ENCODE measurements around the gene RBPJL. TPM values are rescaled to one million over a fixed set of nuclear protein-coding genes. Genes with fewer than 3 reads are reported as not detected.

The RBPJL gene
- total RNA-seq, 1 experiment from 2014 or later, result not detected

DNA sequence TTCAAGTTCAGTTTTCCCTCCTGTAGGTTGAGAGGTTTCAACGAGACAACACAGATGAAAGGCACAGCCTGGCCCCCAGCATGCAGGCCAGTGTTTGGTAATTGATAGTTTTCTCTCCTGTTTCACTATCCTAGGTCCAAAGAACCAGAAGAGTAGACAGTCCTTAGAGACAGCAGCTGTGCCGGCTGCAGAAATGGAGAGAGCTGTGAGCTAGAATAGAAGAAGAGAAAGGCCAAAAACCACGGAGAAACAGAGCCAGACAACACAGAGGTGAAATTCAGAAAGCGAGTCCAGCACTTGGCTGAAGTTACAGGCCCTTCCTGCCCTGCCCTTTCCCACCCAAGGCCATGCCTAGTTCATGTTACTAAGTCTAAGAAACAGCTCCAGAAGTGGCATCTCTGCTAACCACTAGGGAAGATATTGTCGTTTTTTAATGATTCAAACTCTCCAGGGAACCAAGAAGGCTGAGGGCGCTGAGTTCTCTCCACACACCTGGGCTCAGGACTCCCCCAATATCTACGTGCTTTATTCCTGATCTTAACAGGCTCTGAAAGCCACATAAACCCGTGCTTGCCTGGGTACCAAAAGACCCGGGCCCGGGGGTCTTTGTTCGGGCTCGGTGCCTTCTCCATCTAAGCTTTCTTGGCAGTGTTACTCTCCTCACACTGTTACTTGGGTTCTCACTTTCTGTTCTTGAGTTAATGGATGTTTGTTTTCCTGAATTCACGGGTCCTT is 16.5 kb upstream of the RBPJL start:
- Mint-ChIP-seq H3K27me3 (ENCODE audit: unreplicated experiment) (peaks cover 35% of the 10 kb centered on the region), H3K27ac (ENCODE audit: unreplicated experiment) (peak overlapping the region; percentile 50)
- no TSS peak for BruUV-seq (replicated peaks)

DNA sequence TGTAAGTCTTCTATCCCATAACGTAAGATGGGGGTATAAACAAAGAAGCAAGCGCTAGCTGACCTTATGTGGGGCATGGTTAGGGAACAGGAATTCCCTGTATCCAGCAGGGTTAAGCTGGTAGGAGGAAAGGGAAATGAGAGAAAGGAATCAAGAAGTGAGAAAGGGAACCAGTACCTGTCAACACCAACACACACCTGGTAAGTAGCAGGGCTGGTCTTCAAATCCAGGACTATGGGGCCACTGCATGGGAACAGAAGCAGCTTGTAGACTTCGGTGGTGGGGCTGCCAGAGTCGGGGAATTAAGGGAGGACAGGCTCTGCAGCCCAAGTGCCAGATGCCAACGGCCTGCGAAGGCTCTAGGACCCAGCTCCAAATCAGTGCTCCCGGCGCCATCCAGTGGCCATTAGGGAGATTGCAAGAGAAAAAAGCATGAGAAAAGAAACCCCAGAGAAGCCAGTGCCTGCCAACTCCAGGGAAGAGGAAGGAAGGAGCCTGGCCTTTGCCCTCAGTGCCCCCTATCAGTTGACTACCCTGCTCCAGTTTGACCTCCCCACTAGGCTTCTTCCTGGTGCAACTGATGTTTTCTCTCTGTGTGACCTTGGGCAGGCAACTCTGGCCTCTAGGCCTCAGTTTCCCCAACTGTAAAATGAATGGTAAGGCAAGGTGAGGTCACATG is 15.8 kb upstream of the RBPJL start:
- peaks cover 17% of the 10 kb centered on the region for H3K4me1 Mint-ChIP-seq (ENCODE audit: low read depth, unreplicated experiment)
- no peak overlapping the region for H3K4me3 Mint-ChIP-seq (ENCODE audit: low read depth, unreplicated experiment)
- H3K27me3 Mint-ChIP-seq (ENCODE audit: unreplicated experiment), result peaks cover 35% of the 10 kb centered on the region
- CTCF ChIA-PET, result interaction anchor here (0.6 to 4.7 kb wide), 20 partner anchors 9 to 280 kb away, joined by 3 to 27 read pairs (median 6); partner anchors contain the start of genes SLPI and WFDC12
- H3K27ac Mint-ChIP-seq (ENCODE audit: unreplicated experiment), result peak overlapping the region; percentile 50
- peaks cover 15% of the 10 kb centered on the region for H3K36me3 Mint-ChIP-seq (ENCODE audit: insufficient read depth, unreplicated experiment)
- TF ChIP-seq, protein P1, sequence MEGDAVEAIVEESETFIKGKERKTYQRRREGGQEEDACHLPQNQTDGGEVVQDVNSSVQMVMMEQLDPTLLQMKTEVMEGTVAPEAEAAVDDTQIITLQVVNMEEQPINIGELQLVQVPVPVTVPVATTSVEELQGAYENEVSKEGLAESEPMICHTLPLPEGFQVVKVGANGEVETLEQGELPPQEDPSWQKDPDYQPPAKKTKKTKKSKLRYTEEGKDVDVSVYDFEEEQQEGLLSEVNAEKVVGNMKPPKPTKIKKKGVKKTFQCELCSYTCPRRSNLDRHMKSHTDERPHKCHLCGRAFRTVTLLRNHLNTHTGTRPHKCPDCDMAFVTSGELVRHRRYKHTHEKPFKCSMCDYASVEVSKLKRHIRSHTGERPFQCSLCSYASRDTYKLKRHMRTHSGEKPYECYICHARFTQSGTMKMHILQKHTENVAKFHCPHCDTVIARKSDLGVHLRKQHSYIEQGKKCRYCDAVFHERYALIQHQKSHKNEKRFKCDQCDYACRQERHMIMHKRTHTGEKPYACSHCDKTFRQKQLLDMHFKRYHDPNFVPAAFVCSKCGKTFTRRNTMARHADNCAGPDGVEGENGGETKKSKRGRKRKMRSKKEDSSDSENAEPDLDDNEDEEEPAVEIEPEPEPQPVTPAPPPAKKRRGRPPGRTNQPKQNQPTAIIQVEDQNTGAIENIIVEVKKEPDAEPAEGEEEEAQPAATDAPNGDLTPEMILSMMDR (IDR thresholded peaks at IDR 0.05; ENCODE audit: unreplicated experiment), result peak; percentile 98
- intact Hi-C loops (cut with micrococcal nuclease; ENCODE audit: unreplicated experiment), result loop anchor here (1.0 to 5.0 kb wide), 6 partner anchors 39 to 280 kb away; partner anchors contain the start of genes KCNS1 and SLPI
- BruUV-seq (replicated peaks), result no TSS peak
- peak; percentile 92 for DNase-seq
- H3K9me3 Mint-ChIP-seq (ENCODE audit: low read depth, unreplicated experiment), result no peaks in the 10 kb centered on the region

More for the DNA sequence above, 16.5 kb upstream of the RBPJL start:
- TF ChIP-seq, protein P1 (IDR thresholded peaks at IDR 0.05; ENCODE audit: unreplicated experiment), result no peak
- Mint-ChIP-seq H3K36me3 (ENCODE audit: insufficient read depth, unreplicated experiment) (peaks cover 15% of the 10 kb centered on the region), H3K4me3 (ENCODE audit: low read depth, unreplicated experiment) (no peak overlapping the region), H3K4me1 (ENCODE audit: low read depth, unreplicated experiment) (peaks cover 17% of the 10 kb centered on the region), H3K9me3 (ENCODE audit: low read depth, unreplicated experiment) (no peaks in the 10 kb centered on the region)
- no peak for DNase-seq
- intact Hi-C loops (cut with micrococcal nuclease; ENCODE audit: unreplicated experiment), result loop anchor here (2.0 to 5.0 kb wide), 5 partner anchors 38 to 279 kb away; partner anchors contain the start of genes KCNS1 and SLPI
- CTCF ChIA-PET, result interaction anchor here (0.6 to 4.7 kb wide), 20 partner anchors 8 to 279 kb away, joined by 3 to 27 read pairs (median 6); partner anchors contain the start of genes SLPI and WFDC12

DNA sequence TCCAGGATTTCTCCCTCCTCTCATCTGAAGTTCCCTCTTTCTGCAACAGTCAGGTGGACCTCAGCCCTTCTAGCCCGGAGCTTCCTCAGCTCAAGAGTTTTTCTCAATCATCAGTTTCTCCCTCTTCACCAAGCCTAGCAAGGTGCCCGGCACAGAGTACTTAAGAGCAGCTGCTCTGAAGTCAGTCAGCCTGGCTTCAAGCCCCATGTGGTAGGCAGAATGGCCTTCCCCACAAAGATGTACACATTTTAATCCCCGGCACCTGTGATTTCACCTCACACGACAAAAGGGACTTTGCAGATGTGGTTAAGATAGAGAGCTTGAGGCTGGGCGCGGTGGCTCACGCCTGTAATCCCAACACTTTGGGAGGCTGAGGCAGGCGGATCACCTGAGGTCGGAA is 15.1 kb upstream of the RBPJL start:
- CTCF ChIA-PET, result interaction anchor here (0.6 to 4.7 kb wide), 16 partner anchors 9 to 248 kb away, joined by 3 to 27 read pairs (median 6); partner anchors contain the start of gene SLPI
- Mint-ChIP-seq H3K36me3 (ENCODE audit: insufficient read depth, unreplicated experiment) (peaks cover 15% of the 10 kb centered on the region), H3K4me1 (ENCODE audit: low read depth, unreplicated experiment) (peaks cover 17% of the 10 kb centered on the region), H3K27ac (ENCODE audit: unreplicated experiment) (no peak overlapping the region), H3K9me3 (ENCODE audit: low read depth, unreplicated experiment) (no peaks in the 10 kb centered on the region), H3K4me3 (ENCODE audit: low read depth, unreplicated experiment) (no peak overlapping the region), H3K27me3 (ENCODE audit: unreplicated experiment) (peaks cover 34% of the 10 kb centered on the region)
- TF ChIP-seq, protein P1 (IDR thresholded peaks at IDR 0.05; ENCODE audit: unreplicated experiment), result no peak
- intact Hi-C loops (cut with micrococcal nuclease; ENCODE audit: unreplicated experiment), result loop anchor here (1.0 to 5.0 kb wide), 6 partner anchors 39 to 281 kb away; partner anchors contain the start of genes KCNS1 and SLPI
- no TSS peak for BruUV-seq (replicated peaks)
- no peak for DNase-seq

DNA sequence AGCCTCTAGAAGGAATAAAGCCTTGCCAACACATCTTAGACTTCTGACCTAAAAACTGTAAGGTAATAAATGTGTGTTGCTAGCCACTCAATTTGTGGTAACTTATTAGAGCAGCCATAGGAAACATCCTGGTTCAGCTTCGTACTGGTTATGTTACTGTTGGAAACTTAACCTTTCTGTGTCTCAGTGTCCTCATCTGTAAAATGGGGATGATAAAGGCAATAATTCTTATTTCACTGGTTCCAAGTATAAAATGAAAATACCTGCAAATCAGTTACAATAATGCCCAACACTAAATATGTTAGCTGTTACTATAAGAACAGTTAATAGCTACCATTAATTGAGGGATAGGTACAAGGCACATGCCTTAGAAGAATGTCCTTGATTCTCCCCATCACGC is 14.3 kb upstream of the RBPJL start:
- TF ChIP-seq, protein P1 (IDR thresholded peaks at IDR 0.05; ENCODE audit: unreplicated experiment), result no peak
- peaks cover 26% of the 10 kb centered on the region for H3K27me3 Mint-ChIP-seq (ENCODE audit: unreplicated experiment)
- BruUV-seq (replicated peaks), result no TSS peak
- H3K36me3 Mint-ChIP-seq (ENCODE audit: insufficient read depth, unreplicated experiment), result peaks cover 15% of the 10 kb centered on the region
- peak overlapping the region; percentile 79 for H3K4me3 Mint-ChIP-seq (ENCODE audit: low read depth, unreplicated experiment)
- DNase-seq, result no peak
- intact Hi-C loops (cut with micrococcal nuclease; ENCODE audit: unreplicated experiment), result loop anchor here (5.0 kb wide), 2 partner anchors 40 to 190 kb away; partner anchors contain the start of genes KCNS1 and SLPI
- CTCF ChIA-PET, result interaction anchor here (1.5 to 4.7 kb wide), 6 partner anchors 10 to 249 kb away, joined by 3 to 26 read pairs (median 20); partner anchors contain the start of gene SLPI
- H3K9me3 Mint-ChIP-seq (ENCODE audit: low read depth, unreplicated experiment), result no peaks in the 10 kb centered on the region
- H3K27ac Mint-ChIP-seq (ENCODE audit: unreplicated experiment), result no peak overlapping the region
- peaks cover 17% of the 10 kb centered on the region for H3K4me1 Mint-ChIP-seq (ENCODE audit: low read depth, unreplicated experiment)
